ENCODE measurements around the gene GNB1. TPM values are rescaled to one million over a fixed set of nuclear protein-coding genes. Genes with fewer than 3 reads are reported as not detected.

GNB1 gene
- total and polyA plus RNA-seq, 5 donors = 73.7 to 205 (median 172) TPM

DNA sequence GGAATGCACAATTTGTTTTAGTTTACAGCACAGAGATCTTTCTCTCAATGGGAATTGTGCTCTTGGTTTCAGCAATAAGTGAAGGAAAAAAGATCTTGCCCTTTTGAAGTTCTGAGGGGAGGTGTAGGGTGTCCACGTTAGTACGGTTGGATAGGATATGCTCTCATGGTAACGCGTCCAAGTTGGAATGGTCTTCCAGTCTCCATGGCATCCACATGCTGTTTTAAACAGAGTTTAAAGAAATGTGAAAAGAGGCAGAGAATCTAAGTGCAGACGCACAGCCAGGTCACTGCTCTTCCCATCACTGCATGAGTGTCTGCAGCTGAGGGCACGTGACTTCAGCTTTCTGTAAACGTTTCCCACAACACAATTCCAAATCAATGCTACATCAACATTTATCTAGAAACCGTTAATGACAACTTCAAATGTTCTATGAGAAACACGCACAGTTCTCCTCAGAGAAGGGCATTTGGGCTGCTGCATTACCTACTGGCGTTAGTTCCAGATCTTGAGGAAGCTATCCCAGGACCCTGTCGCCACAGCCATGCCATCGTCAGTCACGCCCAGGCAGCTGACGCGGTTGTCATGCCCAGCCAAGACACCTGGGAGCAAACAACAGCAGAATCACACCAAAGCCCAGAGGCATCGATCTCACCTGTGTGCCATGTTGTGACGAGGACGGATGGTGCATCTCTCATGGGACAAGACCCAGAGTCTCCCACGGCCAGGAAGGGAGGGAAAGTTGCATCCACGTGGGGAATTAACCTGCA is 103.9 kb downstream of the GNB1 start:
- no peak overlapping the region for H3K4me3 ChIP-seq (ENCODE audit: low read length)
- WGBS = 84% methylated on average over 20 of the region's 20 CpGs
- H3K4me1 ChIP-seq (ENCODE audit: control insufficient read depth, insufficient read depth, low read length) = peaks cover 13% of the 10 kb centered on the region
- H3K27me3 ChIP-seq (ENCODE audit: control insufficient read depth, insufficient read depth) = no peaks in the 10 kb centered on the region
- no peaks in the 10 kb centered on the region for H3K9me3 ChIP-seq (ENCODE audit: control insufficient read depth, low read length)
- DNase-seq (no peak), ATAC-seq (no peak)
- H3K27ac ChIP-seq (ENCODE audit: low read length) = no peak overlapping the region
- intact Hi-C loops (cut with DNase I) = loop anchor here in 2 of 4 donors (10.0 kb wide), 2 partner anchors 108 to 118 kb away; partner anchors contain the start of gene GNB1 (in 1 of the 2)

DNA sequence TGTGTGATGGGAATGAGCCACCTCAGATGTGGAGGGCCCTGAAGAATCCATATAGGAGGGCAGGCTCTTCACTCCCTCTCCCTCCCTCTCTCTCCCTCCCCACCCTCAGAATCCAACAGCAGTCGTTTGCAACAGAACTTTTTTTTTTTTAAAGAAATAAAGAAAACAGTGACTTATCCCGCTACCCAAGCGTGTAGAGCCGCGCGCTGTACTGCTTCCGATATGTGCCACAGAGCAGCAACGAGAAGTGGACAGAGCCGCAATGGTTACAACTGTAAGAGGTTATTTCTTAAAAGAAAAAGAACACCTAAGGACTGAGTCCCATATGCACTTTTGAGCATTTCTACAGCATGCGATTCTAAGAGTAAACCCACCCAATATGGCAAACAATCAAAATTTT is 105.2 kb downstream of the GNB1 start:
- 88% methylated on average over 10 of the region's 10 CpGs for WGBS
- Histone ChIP-seq H3K27ac (ENCODE audit: low read length) (no peak overlapping the region), H3K4me1 (ENCODE audit: control insufficient read depth, insufficient read depth, low read length) (peaks cover 17% of the 10 kb centered on the region), H3K4me3 (ENCODE audit: low read length) (no peak overlapping the region), H3K27me3 (ENCODE audit: control insufficient read depth, insufficient read depth) (no peaks in the 10 kb centered on the region), H3K9me3 (ENCODE audit: control insufficient read depth, low read length) (no peaks in the 10 kb centered on the region)
- DNase-seq (no peak), ATAC-seq (no peak)
- intact Hi-C loops (cut with DNase I) = loop anchor here in 2 of 4 donors (10.0 kb wide), 2 partner anchors 109 to 119 kb away; partner anchors contain the start of gene GNB1 (in 1 of the 2)

GRCh38 chr1:1784933-1785332 is 106.0 kb downstream of the GNB1 start:
- no peak overlapping the region for H3K4me3 ChIP-seq (ENCODE audit: low read length)
- no peaks in the 10 kb centered on the region for H3K27me3 ChIP-seq (ENCODE audit: control insufficient read depth, insufficient read depth)
- peaks cover 19% of the 10 kb centered on the region for H3K4me1 ChIP-seq (ENCODE audit: control insufficient read depth, insufficient read depth, low read length)
- H3K9me3 ChIP-seq (ENCODE audit: control insufficient read depth, low read length) = no peaks in the 10 kb centered on the region
- ATAC-seq (no peak), DNase-seq (no peak)
- H3K27ac ChIP-seq (ENCODE audit: low read length) = no peak overlapping the region
- intact Hi-C loops (cut with DNase I) = loop anchor here (5.0 to 10.0 kb wide), 3 partner anchors 110 to 122 kb away; partner anchors contain the start of gene GNB1 (in 1 of the 4)
- 94% methylated on average over 13 of the region's 13 CpGs for WGBS

- peaks cover 19% of the 10 kb centered on the region for H3K4me1 ChIP-seq (ENCODE audit: control insufficient read depth, insufficient read depth, low read length)
- H3K9me3 ChIP-seq (ENCODE audit: control insufficient read depth, low read length) = no peaks in the 10 kb centered on the region
- no peak overlapping the region for H3K4me3 ChIP-seq (ENCODE audit: low read length)
- WGBS = 61% methylated on average over 8 of the region's 8 CpGs
- no peaks in the 10 kb centered on the region for H3K27me3 ChIP-seq (ENCODE audit: control insufficient read depth, insufficient read depth)
- ATAC-seq = no peak
- no peak overlapping the region for H3K27ac ChIP-seq (ENCODE audit: low read length)
- intact Hi-C loops (cut with DNase I) = loop anchor here (5.0 to 10.0 kb wide), 3 partner anchors 111 to 124 kb away; partner anchors contain the start of gene GNB1 (in 1 of the 4)
- peak in 2 of 3 donors; percentile 50 to 60 for DNase-seq
Observed at GRCh38 chr1:1783320-1783719, 107.6 kb downstream of the GNB1 start.

DNA sequence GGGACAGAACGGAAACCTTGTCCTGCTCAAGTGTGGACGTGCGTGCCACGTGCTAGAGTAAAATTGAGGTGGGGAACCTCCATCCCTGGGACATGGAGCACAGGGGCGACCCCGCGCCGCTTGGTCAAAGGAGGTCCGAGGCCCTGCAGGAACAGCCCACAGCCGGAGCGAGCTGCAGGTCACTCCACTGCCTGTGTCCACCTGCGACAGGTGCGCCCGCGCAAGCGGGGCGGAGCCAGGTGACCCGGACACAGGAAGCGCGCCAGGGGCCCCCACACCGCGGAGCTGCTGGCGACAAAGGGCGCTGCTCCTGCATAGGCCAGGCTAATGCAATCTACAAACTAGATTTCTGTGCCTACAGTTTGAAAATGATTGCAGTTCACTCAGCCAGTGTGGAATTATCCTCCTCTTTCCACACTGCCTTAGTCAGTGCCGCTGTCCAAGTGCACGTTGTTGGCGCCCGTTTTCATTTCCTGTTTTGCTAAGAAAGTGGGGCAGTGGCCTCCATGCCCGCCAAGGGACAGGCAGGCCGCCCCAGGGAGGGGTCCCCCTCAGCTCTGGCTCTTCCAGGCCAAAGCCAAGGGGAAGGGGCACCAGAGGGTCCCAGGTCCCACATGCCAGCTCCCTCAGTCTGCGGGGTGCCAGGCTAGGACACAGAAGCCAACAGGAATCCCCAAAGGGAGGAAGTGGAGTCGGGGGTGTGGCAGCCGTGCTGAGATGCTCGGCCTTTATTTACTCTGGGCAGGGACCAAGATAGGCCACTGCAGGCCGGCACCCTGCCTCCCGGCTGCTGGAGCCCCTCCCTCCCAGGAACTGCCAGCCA is 108.3 kb downstream of the GNB1 start:
- 3% methylated on average over 36 of the region's 36 CpGs for whole genome bisulfite sequencing
- Histone ChIP-seq H3K4me1 (ENCODE audit: control insufficient read depth, insufficient read depth, low read length) (peaks cover 15% of the 10 kb centered on the region), H3K27ac (ENCODE audit: low read length) (peak overlapping the region; percentile 70), H3K9me3 (ENCODE audit: control insufficient read depth, low read length) (no peaks in the 10 kb centered on the region), H3K27me3 (ENCODE audit: control insufficient read depth, insufficient read depth) (no peaks in the 10 kb centered on the region), H3K4me3 (ENCODE audit: low read length) (no peak overlapping the region)
- ATAC-seq (peak; percentile 71 to 74), DNase-seq (peak; percentile 77 to 90 (median 88))
- intact Hi-C loops (cut with DNase I) = loop anchor here (5.0 to 10.0 kb wide), 3 partner anchors 112 to 125 kb away; partner anchors contain the start of gene GNB1 (in 1 of the 4)

DNA sequence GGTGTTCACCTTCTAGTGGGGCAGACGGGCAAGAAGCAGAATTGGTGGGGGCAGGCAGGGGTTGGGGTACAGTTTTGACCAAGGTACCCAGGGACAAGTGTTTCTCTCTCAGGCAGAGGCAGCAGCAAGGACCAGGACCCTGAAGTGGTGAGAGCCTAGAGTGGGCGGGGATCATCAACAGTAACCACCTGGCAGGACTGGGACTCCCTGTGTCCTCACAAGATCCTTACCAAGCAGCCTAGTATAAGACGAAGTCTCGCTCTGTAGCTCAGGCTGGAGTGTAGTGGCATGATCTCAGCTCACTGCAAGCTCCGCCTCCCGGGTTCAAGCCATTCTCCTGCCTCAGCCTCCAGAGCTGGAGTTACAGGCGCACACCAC is 109.4 kb downstream of the GNB1 start:
- no peak for ATAC-seq
- H3K4me1 ChIP-seq (ENCODE audit: control insufficient read depth, insufficient read depth, low read length) = peaks cover 18% of the 10 kb centered on the region
- no peaks in the 10 kb centered on the region for H3K27me3 ChIP-seq (ENCODE audit: control insufficient read depth, insufficient read depth)
- 74% methylated on average over 7 of the region's 7 CpGs for WGBS
- no peak overlapping the region for H3K4me3 ChIP-seq (ENCODE audit: low read length)
- H3K9me3 ChIP-seq (ENCODE audit: control insufficient read depth, low read length) = no peaks in the 10 kb centered on the region
- intact Hi-C loops (cut with DNase I) = loop anchor here (5.0 to 10.0 kb wide), 3 partner anchors 113 to 126 kb away; partner anchors contain the start of gene GNB1 (in 1 of the 4)
- no peak overlapping the region for H3K27ac ChIP-seq (ENCODE audit: low read length)
- DNase-seq = no peak

- Histone ChIP-seq H3K4me3 (ENCODE audit: low read length) (no peak overlapping the region), H3K27me3 (ENCODE audit: control insufficient read depth, insufficient read depth) (no peaks in the 10 kb centered on the region), H3K9me3 (ENCODE audit: control insufficient read depth, low read length) (no peaks in the 10 kb centered on the region), H3K4me1 (ENCODE audit: control insufficient read depth, insufficient read depth, low read length) (peaks cover 22% of the 10 kb centered on the region), H3K27ac (ENCODE audit: low read length) (peak overlapping the region; percentile 9)
- intact Hi-C loops (cut with DNase I) = loop anchor here (5.0 to 10.0 kb wide), 3 partner anchors 114 to 126 kb away; partner anchors contain the start of gene GNB1 (in 1 of the 4)
- ATAC-seq = peak in 1 of 2 donors; percentile 35
- WGBS = 70% methylated on average over 7 of the region's 7 CpGs
- DNase-seq = peak in 1 of 3 donors; percentile 53
Observed at GRCh38 chr1:1780598-1781525, 110.0 kb downstream of the GNB1 start.

DNA sequence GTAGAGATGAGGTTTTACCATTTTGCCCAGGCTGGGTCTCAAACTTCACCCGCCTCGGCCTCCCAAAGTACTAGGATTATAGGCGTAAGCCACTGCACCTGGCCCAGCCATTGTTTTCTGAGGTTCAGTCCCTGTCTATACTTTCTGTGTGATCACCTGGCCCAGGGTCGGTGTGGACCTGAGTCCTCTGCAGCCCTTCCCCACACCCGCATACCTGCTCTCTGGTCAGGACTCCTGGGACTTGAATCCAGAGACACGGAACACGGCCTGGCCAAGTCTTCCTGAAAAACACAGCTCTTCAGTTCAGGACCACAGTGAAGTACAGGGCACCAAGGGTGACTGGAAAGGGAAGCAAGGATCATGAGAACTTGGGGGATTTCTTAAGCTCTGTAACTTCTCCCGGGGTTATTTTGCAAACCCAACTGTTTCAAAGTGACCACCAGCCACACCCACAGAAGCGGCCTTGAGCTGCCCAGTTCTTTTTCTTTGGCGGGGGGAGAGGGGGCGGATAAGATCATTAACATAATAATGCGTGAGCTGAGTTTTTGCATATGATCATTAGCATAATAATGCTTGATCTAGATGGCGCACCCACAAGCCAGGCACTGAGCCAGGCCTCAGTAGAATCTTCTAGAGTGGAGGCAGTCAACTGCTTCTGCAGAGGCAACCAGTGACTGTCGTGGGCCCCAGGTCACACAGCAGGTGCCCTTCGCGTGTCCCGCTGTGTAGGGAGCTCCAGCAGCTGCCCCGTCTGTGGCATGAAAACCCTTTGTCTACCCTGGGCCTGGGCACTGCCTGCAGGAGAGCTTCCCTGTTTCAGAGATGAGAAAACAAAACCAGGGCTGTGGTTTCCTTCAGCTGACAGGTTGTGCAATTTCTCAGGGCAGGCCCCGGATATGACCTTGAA is 110.9 kb downstream of the GNB1 start:
- intact Hi-C loops (cut with DNase I) = loop anchor here (5.0 to 10.0 kb wide), 3 partner anchors 115 to 127 kb away; partner anchors contain the start of gene GNB1 (in 1 of the 4)
- peak in 1 of 2 donors; percentile 0 for ATAC-seq
- WGBS = 60% methylated on average over 19 of the region's 19 CpGs
- Histone ChIP-seq H3K27ac (ENCODE audit: low read length) (peak overlapping the region; percentile 45), H3K4me3 (ENCODE audit: low read length) (no peak overlapping the region), H3K27me3 (ENCODE audit: control insufficient read depth, insufficient read depth) (no peaks in the 10 kb centered on the region), H3K4me1 (ENCODE audit: control insufficient read depth, insufficient read depth, low read length) (peaks cover 28% of the 10 kb centered on the region), H3K9me3 (ENCODE audit: control insufficient read depth, low read length) (no peaks in the 10 kb centered on the region)
- peak; percentile 51 to 79 (median 75) for DNase-seq

DNA sequence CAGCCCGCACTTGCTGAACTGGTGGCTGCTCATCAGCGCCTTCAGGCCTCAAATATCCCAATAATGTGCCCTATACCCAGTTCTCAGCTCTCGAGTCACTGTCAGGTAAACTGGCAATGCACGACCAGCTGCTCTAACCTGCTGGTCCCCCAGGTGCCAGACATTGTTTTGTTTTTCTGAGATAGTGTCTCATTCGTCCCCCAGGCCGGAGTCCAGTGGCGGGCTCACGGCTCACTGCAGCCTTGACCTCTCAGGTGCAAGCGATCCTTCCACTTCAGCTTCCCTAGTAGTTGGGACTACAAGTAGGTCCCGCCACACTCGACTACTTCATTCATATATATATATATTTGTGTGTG is 111.6 kb downstream of the GNB1 start:
- Histone ChIP-seq H3K4me1 (ENCODE audit: control insufficient read depth, insufficient read depth, low read length) (peaks cover 30% of the 10 kb centered on the region), H3K27ac (ENCODE audit: low read length) (no peak overlapping the region), H3K9me3 (ENCODE audit: control insufficient read depth, low read length) (no peaks in the 10 kb centered on the region), H3K27me3 (ENCODE audit: control insufficient read depth, insufficient read depth) (no peaks in the 10 kb centered on the region), H3K4me3 (ENCODE audit: low read length) (peak overlapping the region; percentile 87)
- no peak for ATAC-seq
- WGBS = 75% methylated on average over 11 of the region's 11 CpGs
- no peak for DNase-seq
- intact Hi-C loops (cut with DNase I) = no loop called here

All from right cardiac atrium (tissue), 5 donors.